Measurements from ENCODE around the gene RAB11FIP3. TPM values are rescaled to one million over a fixed set of nuclear protein-coding genes. Genes with fewer than 3 reads are reported as not detected.
"Not testable (repeated sequence)": the region's sequence is repeated elsewhere in the genome, so short reads cannot be mapped to it uniquely, and the experiment has no call there.

Gene RAB11FIP3
- total RNA-seq, 1 donor from 2014 or later: 28.3 TPM

DNA sequence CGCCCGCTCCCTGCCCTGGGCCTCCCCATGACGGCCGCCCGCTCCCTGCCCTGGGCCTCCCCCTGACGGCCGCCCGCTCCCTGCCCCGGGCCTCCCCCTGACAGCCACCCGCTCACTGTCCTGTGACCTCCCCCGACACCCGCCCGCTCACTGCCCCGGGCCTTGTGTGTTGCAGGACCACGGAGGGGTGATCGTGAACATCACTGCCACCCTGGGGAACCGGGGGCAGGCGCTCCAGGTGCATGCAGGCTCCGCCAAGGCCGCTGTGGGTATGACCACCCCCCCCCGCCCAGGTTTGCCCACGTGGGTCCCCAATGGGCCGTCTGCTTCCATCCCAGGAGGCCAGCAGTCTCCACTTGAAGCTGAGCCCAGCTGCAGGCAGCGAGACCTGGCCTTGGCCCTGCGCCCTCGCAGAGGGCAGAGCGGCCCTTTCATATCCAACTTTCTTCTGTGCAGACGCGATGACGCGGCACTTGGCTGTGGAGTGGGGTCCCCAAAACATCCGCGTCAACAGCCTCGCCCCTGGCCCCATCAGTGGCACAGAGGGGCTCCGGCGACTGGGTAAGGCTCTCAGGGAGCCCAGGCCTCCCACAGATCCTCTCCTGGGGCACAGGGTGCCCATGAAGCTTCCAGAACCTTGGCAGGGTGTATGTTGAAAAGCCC is 14.8 kb upstream of the RAB11FIP3 start:
- DNase-seq (no peak), ATAC-seq (no peak)
- intact Hi-C loops (cut with micrococcal nuclease): no loop called here

DNA sequence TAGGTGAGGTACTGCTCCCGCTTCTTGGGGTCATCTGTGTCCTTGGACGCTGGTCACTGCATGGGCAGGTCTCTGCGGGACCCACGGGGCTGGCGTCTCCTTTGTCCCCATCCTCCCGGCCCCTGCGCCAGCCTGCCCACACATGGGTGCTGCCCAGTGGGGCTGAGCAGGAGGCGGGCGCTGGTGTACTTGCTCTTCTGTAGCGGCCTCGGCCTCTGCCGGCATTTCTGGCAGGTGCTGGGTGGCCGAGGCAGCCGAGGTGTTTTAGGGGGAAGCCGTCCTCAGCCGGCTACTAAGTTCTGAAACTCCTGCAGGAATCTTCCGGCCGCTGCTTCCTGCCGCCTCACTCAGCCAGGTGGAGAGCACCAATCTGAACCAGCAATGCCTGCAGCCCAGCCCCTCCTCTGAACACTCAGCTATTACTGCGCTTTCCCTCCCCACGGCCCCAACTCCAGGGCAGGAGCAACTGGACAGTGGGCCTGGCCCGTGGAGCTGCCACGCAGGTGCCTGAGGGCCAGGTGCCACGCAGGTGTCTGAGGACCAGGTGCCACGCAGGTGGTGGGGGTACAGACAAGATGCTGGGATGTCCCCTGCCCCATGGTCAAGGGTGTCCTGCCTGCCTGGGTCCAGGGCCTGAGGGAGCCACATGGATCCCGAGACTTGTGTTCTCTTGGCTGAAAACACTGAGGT is 13.7 kb upstream of the RAB11FIP3 start:
- DNase-seq (no peak), ATAC-seq (no peak)
- intact Hi-C loops (cut with micrococcal nuclease): no loop called here

DNA sequence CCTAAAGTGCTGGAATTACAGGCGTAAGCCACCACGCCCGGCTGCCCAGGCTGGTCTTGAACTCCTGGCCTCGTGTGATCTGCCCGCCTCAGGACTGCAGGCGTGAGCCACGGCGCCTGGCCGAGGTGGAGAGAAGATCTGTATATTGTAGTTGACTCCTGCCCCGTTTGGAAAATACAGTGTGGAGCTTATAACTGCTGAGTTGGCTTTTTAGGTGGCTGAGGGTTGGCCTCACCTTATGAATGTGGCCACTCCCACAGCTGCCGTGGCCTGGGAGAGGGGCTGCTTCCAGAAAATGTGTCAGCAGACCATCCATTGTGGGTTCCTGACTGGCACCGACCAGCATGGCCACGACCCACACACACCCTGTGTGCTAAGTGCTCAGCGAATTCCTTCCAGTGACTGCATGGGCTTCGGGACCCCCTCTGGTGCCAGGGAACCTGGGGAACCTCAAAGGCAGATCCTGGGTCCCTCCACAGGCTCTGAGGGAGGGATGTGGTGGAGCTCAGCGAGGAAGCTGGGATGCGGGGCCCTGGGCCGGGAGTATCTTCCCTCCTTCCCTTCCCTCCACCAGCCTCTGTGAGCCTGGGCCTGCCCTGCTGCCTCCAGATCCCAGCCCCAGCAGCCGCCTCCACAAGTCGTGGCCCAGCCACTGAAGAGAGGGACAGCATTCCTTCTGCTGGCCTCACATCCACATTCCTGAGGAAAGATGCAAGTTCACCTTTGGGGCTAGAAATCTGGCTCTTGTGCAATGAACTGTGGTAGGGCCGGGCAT is 10.9 kb upstream of the RAB11FIP3 start:
- no peak for ATAC-seq
- no peak for DNase-seq
- intact Hi-C loops (cut with micrococcal nuclease): no loop called here

DNA sequence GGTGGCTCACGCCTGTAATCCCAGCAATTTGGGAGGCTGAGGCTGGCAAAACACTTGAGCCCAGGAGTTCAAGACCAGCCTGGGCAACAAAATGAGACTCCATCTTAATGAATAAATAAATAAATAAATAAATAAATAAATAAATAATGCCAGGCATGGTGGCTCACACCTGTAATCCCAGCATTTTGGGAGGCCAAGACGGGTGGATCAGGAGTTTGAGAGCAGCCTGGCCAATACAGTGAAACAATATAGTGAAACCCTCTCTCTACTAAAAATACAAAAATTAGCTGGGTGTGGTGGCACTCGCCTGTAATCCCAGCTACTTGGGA is 10.3 kb upstream of the RAB11FIP3 start:
- ATAC-seq; intact Hi-C loops (cut with micrococcal nuclease); DNase-seq: not testable (repeated sequence)

DNA sequence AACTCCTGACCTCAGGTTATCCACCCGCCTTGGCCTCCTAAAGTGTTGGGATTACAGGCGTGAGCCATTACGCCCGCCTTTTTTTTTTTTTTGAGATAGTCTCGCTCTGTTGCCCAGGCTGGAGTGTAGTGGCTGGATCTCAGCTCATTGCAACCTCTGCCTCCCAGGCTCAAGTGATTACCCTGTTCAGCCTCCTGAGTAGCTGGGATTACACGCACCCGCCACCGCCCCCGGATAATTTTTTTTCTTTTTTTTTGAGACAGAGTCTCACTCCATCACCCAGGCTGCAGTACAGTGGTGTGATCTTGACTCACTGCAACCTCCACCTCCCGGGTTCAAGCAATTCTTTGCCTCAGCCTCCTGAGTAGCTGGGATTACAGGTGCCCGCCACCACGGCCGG is 3.3 kb upstream of the RAB11FIP3 start:
- ATAC-seq; intact Hi-C loops (cut with micrococcal nuclease); DNase-seq: not testable (repeated sequence)

DNA sequence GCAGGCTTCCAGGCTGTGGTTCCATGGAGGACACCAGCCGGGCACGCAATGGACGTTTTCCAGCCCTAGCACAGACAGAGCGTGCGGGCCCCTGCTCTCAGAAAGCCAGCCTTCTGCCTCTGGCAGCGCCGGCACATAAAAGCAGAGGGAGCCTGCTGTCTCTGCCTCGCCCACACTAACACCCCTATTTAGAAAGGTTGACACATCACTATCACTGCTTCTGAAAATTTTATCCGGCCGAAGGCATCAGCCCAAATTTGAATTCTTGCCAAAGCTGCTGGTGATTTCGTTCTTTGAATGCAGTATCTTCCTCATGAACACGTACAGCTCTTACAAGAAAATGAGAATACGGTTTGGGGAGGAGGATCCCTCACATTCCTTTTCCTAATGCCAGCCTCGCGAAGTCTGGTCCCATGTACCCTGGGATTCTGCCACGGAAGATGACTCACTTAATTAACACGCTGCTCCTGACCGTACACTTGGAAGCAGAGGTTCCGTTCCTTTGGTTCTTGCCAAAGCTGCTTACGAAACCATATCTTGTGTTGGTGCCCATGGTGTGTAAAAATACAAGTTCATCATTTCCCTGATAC is 1.3 kb upstream of the RAB11FIP3 start:
- intact Hi-C loops (cut with micrococcal nuclease): no loop called here
- ATAC-seq (peak; percentile 81), DNase-seq (peak; percentile 59)

DNA sequence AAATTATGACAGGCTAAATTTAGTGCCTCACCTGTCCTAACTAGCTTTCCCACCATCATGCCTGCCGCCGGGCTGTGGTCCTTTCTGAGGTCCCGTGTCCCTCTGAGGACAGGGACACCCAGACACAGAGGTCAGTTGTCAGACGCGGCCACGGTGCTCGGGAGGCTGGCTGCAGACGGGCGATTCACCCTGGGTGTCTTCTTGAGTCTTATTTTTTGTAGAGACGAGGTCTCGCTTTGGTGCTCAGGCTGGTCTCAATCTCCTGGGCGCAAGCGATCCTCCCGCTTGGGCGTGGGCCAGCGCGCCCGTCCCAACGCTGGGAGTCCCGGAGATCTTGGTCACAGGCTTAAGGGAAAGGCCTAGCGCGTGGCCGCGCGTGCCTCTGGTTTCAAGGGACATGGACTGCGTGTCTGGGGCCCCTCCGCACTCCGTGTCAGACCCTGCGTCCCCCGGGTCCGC is 797 bp upstream of the RAB11FIP3 start:
- peak; percentile 76 for DNase-seq
- intact Hi-C loops (cut with micrococcal nuclease): no loop called here
- ATAC-seq: peak; percentile 56

DNA sequence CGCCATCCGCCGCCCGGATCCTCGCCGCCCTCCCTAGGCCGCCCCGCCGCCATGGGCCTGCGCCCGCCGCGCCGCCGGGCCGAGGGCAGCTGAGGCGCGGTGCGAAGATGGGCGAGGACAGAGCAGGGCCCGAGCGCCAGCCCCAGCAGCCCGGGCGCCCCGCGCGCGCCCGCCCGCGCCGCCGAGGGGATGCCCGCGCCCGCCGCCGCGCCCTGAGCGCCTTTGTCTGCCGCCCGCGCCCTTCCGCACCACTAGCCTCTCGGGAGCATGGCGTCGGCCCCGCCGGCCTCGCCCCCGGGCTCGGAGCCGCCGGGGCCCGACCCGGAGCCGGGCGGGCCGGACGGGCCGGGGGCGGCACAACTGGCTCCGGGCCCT is 278 bp downstream of the RAB11FIP3 start:
- DNase-seq: no peak
- no peak for ATAC-seq
- intact Hi-C loops (cut with micrococcal nuclease): no loop called here

DNA sequence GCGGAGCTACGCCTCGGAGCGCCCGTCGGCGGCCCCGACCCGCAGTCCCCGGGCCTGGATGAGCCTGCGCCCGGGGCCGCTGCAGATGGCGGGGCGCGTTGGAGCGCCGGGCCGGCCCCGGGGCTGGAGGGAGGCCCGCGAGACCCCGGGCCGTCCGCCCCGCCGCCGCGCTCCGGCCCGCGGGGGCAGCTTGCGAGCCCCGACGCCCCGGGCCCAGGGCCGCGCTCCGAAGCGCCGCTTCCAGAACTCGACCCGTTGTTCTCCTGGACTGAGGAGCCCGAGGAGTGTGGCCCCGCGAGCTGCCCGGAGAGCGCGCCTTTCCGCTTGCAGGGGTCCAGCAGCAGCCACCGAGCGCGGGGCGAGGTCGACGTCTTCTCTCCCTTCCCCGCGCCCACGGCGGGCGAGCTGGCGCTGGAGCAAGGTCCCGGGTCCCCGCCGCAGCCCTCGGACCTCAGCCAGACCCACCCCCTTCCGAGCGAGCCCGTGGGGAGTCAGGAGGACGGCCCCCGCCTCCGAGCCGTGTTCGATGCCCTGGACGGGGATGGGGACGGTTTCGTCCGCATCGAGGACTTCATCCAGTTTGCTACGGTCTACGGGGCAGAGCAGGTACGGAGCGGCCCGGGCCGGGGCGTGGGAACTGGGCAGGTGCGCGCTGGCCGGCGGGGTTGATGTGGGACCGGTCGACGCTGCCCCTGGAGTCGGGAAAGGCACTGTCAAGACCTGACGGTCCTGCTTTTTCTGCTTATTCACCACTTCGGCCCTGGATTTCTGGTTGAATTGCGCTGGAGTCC is 861 bp downstream of the RAB11FIP3 start:
- intact Hi-C loops (cut with micrococcal nuclease): no loop called here
- ATAC-seq: no peak
- peak; percentile 48 for DNase-seq

DNA sequence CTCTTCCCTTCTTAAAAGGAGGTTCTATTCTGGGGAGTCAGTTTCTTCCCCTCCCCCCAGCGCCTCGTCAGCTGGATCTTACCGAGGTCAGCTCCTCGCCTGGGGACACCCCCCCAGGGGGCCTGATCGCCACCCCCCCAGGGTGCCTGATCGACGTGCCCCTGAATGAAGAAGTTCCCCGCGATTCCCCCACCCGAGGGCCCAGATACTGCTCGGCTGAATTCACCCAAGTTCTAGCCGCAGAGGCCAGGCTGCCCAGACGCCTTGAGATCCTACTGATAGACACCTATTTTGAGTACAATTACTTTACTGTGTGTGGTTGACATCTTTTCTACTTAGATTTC is 1.4 kb downstream of the RAB11FIP3 start:
- ATAC-seq (no peak), DNase-seq (no peak)
- intact Hi-C loops (cut with micrococcal nuclease): no loop called here

DNA sequence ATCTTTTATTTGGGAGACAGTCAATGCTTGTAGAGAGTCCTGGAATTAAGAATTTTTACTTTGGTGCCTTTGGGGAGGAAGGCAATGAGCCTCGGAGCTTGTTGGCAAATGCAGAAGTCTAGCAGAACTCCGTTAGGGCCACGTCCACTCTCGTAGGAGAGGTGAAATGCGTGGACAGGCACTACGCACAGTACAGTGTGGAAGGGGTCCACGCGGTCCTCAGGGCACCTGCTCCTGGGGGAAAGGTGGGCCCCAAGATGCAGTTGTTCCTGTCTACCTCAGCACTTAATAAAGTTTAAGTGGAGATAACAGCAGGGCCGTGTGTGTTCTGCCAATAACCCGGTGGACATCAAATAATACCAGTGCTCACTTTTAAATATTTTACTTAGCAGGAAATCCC is 1.8 kb downstream of the RAB11FIP3 start:
- DNase-seq: no peak
- ATAC-seq: no peak
- intact Hi-C loops (cut with micrococcal nuclease): no loop called here

DNA sequence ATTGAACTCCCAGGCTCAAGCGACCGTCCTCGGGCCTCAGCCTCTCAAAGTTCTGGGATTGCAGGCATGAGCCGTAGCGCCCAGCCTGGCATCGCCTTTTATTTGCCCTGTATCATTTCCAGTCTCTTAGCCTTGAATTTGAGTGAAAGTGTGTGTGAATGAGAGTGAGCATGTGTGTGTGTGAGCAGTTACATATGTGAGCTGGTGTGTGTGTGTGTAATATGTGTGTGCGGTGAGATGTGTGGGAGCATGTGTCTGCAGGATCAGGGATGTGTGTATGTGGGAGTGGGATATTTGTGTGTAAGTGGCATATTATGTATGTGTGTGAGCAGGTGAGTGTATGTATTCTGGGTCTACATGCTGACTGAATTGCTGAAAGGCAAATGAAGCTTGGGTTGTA is 5.5 kb downstream of the RAB11FIP3 start:
- ATAC-seq: no peak
- no peak for DNase-seq
- intact Hi-C loops (cut with micrococcal nuclease): no loop called here

DNA sequence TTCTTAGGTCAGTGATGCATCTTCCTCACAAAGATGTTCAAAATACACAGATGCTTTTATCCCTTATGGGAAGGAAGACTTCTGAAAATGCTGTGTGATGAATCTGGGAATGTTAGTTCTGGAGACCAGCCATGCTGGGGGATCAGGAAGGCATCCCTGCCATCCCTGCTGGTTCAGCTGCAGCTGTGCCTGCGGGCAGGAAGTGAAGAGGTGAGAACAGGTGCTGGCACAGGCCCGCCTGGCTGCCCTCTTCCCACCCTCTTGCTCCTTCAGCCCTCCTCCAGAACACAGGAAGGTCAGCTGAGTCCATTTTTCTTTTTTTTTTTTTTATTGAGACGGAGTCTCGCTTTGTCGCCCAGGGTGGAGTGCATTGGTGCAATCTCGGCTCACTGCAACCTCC is 15.2 kb downstream of the RAB11FIP3 start:
- intact Hi-C loops (cut with micrococcal nuclease): no loop called here
- no peak for DNase-seq
- no peak for ATAC-seq

DNA sequence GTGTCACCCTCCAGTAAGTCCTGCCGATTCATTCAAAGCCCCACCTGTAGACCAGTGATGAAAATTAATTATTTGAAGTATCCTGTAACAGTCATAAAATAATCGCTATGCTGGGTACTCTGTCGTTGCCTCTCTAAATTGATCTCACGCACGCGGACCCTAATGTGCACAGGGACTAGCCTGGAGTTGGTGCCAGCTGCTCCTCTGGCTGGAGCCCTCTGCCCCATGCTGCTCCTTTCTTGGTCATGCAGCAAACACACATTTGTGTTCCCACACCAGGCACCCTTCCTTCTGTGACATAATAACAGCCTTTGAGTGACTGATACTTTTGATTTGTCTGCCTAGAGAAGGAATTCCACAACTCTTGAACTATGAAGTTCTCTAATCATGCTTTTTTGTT is 16.0 kb downstream of the RAB11FIP3 start:
- DNase-seq (no peak), ATAC-seq (no peak)
- intact Hi-C loops (cut with micrococcal nuclease): no loop called here

DNA sequence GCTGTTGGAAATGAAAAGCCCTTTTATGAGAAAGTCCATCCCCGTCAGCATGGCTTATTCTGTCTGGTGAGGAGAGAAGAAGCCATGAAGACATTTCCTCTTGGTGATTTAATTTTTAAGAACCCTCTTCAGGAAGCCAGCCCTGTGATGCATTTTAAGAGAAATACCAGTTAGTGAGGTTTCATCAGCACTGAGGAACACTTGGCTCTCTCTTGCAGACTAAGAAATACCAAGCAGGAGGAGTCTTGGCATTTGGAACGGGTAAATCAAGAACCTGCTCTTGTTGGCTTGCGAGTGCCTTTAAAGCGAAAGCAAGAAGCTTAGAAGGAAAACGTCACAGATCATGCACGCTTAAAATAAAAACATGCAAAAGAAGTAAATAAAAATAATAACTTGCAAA is 17.5 kb downstream of the RAB11FIP3 start:
- peak; percentile 48 for ATAC-seq
- intact Hi-C loops (cut with micrococcal nuclease): no loop called here

DNA sequence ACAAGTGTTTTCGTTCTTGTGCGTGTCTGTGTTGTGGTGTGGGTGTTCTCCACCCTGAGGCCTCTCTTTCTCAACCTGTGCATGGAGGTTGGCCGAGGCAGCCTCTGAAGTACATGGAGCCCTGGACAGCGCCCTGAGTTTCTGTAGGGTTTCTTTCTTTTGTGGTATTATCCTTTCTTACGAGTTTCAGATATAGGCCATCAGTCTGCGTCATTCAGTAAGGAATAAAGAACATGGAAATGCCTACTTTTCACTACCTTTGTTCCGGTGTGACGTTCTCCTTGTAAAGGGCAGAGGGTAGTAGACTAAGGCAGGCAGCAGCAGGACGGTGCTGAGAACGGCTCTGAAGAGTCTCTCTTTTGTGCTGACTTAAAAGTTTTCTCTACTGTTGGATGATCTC is 18.6 kb downstream of the RAB11FIP3 start:
- intact Hi-C loops (cut with micrococcal nuclease): no loop called here
- no peak for ATAC-seq
- DNase-seq: no peak

More for the DNA sequence above, 17.5 kb downstream of the RAB11FIP3 start:
- DNase-seq: no peak

DNA sequence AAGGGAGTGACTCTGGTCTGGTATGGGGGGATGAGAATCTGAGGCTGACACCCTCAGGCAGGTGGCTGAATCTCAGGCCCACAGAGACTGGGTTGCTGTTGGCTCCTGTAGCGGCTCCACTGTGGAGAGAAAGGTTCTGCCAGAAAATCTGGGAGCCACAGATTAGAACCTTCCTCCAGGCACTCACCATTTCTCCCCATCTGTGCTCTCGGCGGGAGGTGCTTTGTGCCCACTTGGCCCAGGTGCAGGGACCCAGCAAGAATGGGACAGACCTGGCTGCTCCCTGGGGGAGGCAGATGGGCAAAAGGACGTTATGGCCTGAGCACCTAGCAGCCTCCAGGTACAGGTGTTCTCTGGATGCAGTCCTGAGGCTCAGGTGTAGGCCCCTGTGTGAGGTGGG is 20.1 kb downstream of the RAB11FIP3 start:
- DNase-seq (no peak), ATAC-seq (no peak)
- intact Hi-C loops (cut with micrococcal nuclease): no loop called here

DNA sequence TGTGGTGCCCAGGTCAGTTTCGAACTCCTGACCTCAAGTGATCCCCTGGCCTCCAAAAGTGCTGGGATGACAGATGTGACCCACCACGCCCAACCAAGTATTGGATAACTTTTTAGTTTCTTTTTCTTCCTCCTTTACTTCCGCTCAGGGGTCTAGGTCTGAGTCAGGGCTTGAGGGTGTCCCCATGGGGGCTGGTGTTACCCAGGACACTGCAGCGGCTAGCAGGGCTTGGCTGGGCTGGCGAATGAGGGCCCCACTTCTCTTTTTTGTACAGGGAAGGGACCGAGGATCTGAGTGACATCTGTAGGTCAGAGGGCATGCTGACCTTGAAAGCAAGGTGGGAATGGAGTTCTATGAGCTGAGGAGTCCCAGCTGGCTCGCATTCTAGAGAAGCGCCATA is 24.9 kb downstream of the RAB11FIP3 start:
- DNase-seq (no peak), ATAC-seq (no peak)
- intact Hi-C loops (cut with micrococcal nuclease): no loop called here

DNA sequence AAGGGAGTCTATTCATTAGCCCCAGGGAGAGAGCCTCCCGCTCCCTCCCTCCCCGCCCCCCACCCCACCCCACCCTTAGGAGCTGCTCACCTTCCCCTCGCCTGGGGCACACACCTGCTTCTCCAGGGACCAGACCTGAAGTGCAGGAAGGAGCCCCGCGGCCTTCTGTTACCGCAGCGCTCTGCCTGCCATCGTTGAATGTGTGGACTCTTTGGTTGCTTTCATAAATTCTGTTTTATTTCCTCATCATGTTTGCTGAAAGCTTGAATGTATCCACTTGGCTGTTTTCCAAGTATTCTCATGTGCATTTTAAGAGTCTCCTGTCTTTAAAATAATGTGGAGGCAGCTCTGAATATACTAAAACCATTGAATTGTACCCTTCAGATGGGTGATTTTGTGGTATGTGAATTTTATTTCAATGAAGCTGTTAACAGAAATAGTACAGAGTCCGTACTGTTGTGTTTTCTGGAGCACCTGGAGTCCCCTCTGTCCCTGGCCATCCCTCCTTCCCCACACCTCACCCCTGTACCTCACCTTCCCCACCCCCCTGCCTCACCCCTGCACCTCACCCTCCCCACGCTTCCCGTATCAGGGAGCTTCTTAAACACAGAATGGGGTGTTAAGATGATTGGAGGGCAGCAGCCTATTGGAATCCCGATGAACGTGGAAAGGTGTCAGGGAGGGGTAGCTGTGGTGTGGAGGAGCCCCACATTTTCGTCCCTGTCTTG is 25.5 kb downstream of the RAB11FIP3 start:
- intact Hi-C loops (cut with micrococcal nuclease): no loop called here
- DNase-seq: no peak
- ATAC-seq: no peak
